ENCODE results near the gene INSIG2. TPM values are rescaled to one million over a fixed set of nuclear protein-coding genes. Genes with fewer than 3 reads are reported as not detected.

INSIG2 gene
- total and polyA plus RNA-seq, 12 donors = 5.1 to 18.2 (median 9.5) TPM

- WGBS, 4 donors = 68 to 89% (median 73%) methylated on average over 2 of the region's 2 CpGs
- intact Hi-C loops (cut with DNase I) = no loop called here
Observed at GRCh38 chr2:118050974-118051373, 37.3 kb upstream of the INSIG2 start.

GRCh38 chr2:118051826-118052358 is 36.4 kb upstream of the INSIG2 start:
- intact Hi-C loops (cut with DNase I) = no loop called here
- Histone ChIP-seq H3K4me3 (no peak overlapping the region), H3K36me3 (replicated peaks in 1 of 2) (no peaks in the 10 kb centered on the region), H3K4me1 (replicated peaks in 1 of 2) (no peaks in the 10 kb centered on the region), H3K9me3 (replicated peaks in 1 of 3) (no peaks in the 10 kb centered on the region), H3K27ac (no peak overlapping the region), H3K27me3 (peaks cover 18% of the 10 kb centered on the region)
- WGBS, 4 donors = 80 to 86% (median 83%) methylated on average over 3 of the region's 3 CpGs
- TF ChIP-seq POLR2A (IDR thresholded peaks at IDR 0.05) (no peak), CTCF (IDR thresholded peaks at IDR 0.05) (no peak)
- no peak for DNase-seq

More at GRCh38 chr2:118050974-118051373, 37.3 kb upstream of the INSIG2 start:
- H3K36me3 ChIP-seq (replicated peaks in 1 of 2) = no peaks in the 10 kb centered on the region
- TF ChIP-seq POLR2A (IDR thresholded peaks at IDR 0.05) = no peak
- TF ChIP-seq CTCF (IDR thresholded peaks at IDR 0.05) = no peak
- peaks cover 18% of the 10 kb centered on the region for H3K27me3 ChIP-seq
- DNase-seq = no peak
- H3K9me3 ChIP-seq (replicated peaks in 1 of 3) = no peaks in the 10 kb centered on the region
- H3K27ac ChIP-seq = no peak overlapping the region
- H3K4me1 ChIP-seq (replicated peaks in 1 of 2) = no peaks in the 10 kb centered on the region
- H3K4me3 ChIP-seq = no peak overlapping the region

GRCh38 chr2:118052474-118052873 is 35.8 kb upstream of the INSIG2 start:
- H3K4me1 ChIP-seq (replicated peaks in 1 of 2) = no peaks in the 10 kb centered on the region
- intact Hi-C loops (cut with DNase I) = no loop called here

GRCh38 chr2:118053681-118054080 is 34.6 kb upstream of the INSIG2 start:
- Histone ChIP-seq H3K9me3 (replicated peaks in 1 of 3) (no peaks in the 10 kb centered on the region), H3K27ac (no peak overlapping the region), H3K36me3 (replicated peaks in 1 of 2) (no peaks in the 10 kb centered on the region), H3K4me1 (replicated peaks in 1 of 2) (no peaks in the 10 kb centered on the region), H3K27me3 (peaks cover 11% of the 10 kb centered on the region), H3K4me3 (no peak overlapping the region)
- intact Hi-C loops (cut with DNase I) = no loop called here
- DNase-seq = no peak
- TF ChIP-seq CTCF (IDR thresholded peaks at IDR 0.05) (no peak), POLR2A (IDR thresholded peaks at IDR 0.05) (no peak)
- WGBS, 4 donors = 79 to 85% (median 83%) methylated on average over 7 of the region's 7 CpGs

More at GRCh38 chr2:118052474-118052873, 35.8 kb upstream of the INSIG2 start:
- 59 to 79% (median 69%) methylated on average over 2 of the region's 2 CpGs for whole genome bisulfite sequencing, 4 donors
- no peaks in the 10 kb centered on the region for H3K9me3 ChIP-seq (replicated peaks in 1 of 3)
- TF ChIP-seq CTCF (IDR thresholded peaks at IDR 0.05) (no peak), POLR2A (IDR thresholded peaks at IDR 0.05) (no peak)
- no peak overlapping the region for H3K4me3 ChIP-seq
- no peak for DNase-seq
- H3K36me3 ChIP-seq (replicated peaks in 1 of 2) = no peaks in the 10 kb centered on the region
- no peak overlapping the region for H3K27ac ChIP-seq
- peaks cover 18% of the 10 kb centered on the region for H3K27me3 ChIP-seq

Measured in adrenal gland (tissue), 12 donors.